Neuronal stem cell (in vitro differentiated cells): ENCODE measurements around the gene CACNA1C.

Experiments
- DNase-seq: peaks from one replicate; pipeline ENCODE4 v3.0.0-alpha.2; 2013; ENCODE audit warnings: low spot score
- H2AFZ ChIP-seq: one replicate; pipeline ENCODE4 v1.6.1; 2013; ENCODE audit warnings: mild to moderate bottlenecking, low read length, inconsistent platforms
- H2AK5ac ChIP-seq: 2 replicates; pipeline ENCODE4 v1.6.1; 2013; ENCODE audit warnings: low read depth, mild to moderate bottlenecking, inconsistent platforms, low read length, moderate library complexity, mixed read lengths
- H2BK120ac ChIP-seq: 2 replicates; pipeline ENCODE4 v1.6.1; 2013; ENCODE audit warnings: low read depth, mild to moderate bottlenecking, inconsistent platforms, low read length, moderate library complexity, mixed read lengths
- H2BK12ac ChIP-seq: one replicate; pipeline ENCODE4 v1.6.1; 2013; ENCODE audit warnings: low read length, inconsistent platforms
- H2BK15ac ChIP-seq: 2 replicates; pipeline ENCODE4 v1.6.1; 2013; ENCODE audit warnings: mild to moderate bottlenecking, low read length, inconsistent platforms, mixed read lengths
- H2BK5ac ChIP-seq: one replicate; pipeline ENCODE4 v1.6.1; 2013; ENCODE audit warnings: inconsistent platforms, mild to moderate bottlenecking, low read length, moderate library complexity
- H3K14ac ChIP-seq: one replicate; pipeline ENCODE4 v1.6.1; 2013; ENCODE audit warnings: low read length, inconsistent platforms
- H3K18ac ChIP-seq: 2 replicates; pipeline ENCODE4 v1.6.1; 2013; ENCODE audit warnings: low read length, inconsistent platforms
- H3K23ac ChIP-seq: 2 replicates; pipeline ENCODE4 v1.6.1; 2013; ENCODE audit warnings: low read depth, mild to moderate bottlenecking, mixed read lengths, low read length, inconsistent platforms; ENCODE audit not compliant: poor library complexity
- H3K27ac ChIP-seq: replicated peaks from 3 replicates; pipeline ENCODE4 v1.5.1; 2013; ENCODE audit warnings: low read length, inconsistent platforms
- H3K27me3 ChIP-seq, 3 experiments: 2 replicates each; pipeline ENCODE4 v1.6.1; 2013; ENCODE audit warnings: low read length in 3 of 3, mild to moderate bottlenecking in 2 of 3, inconsistent platforms in 1 of 3, low read depth in 1 of 3, mixed read lengths in 1 of 3, moderate library complexity in 1 of 3; ENCODE audit not compliant: control insufficient read depth in 3 of 3, insufficient read depth in 3 of 3
- H3K36me3 ChIP-seq, 2 donors: replicated peaks in 1 of 2; 2 replicates each; pipeline ENCODE4 v1.6.1; 2013; ENCODE audit warnings: low read length in 2 of 2; ENCODE audit not compliant: control insufficient read depth in 2 of 2, insufficient read depth in 2 of 2
- H3K4ac ChIP-seq: 2 replicates; pipeline ENCODE4 v1.6.1; 2013; ENCODE audit warnings: inconsistent platforms, mild to moderate bottlenecking, low read length, moderate library complexity
- H3K4me1 ChIP-seq, 2 donors: 1 replicate in 1 of 2; 2 replicates in 1 of 2; pipeline ENCODE4 v1.6.1; 2013; ENCODE audit warnings: low read length in 2 of 2, low read depth in 1 of 2; ENCODE audit not compliant: control insufficient read depth in 2 of 2, insufficient read depth in 1 of 2
- H3K4me2 ChIP-seq: one replicate; pipeline ENCODE4 v1.6.1; 2013; ENCODE audit warnings: mild to moderate bottlenecking, low read length, inconsistent platforms; ENCODE audit not compliant: insufficient read depth, poor library complexity, severe bottlenecking
- H3K4me3 ChIP-seq, 2 donors: 2 replicates each; pipeline ENCODE4 v1.5.1; 2013; ENCODE audit warnings: low read length in 2 of 2, mild to moderate bottlenecking in 2 of 2, inconsistent platforms in 1 of 2, moderate library complexity in 1 of 2
- H3K79me1 ChIP-seq: one replicate; pipeline ENCODE4 v1.6.1; 2013; ENCODE audit warnings: low read depth, mild to moderate bottlenecking, inconsistent platforms, low read length, moderate library complexity
- H3K9ac ChIP-seq: one replicate; pipeline ENCODE4 v1.6.1; 2013; ENCODE audit warnings: mild to moderate bottlenecking, low read depth, low read length, inconsistent platforms; ENCODE audit not compliant: poor library complexity
- H3K9me3 ChIP-seq, 2 donors: replicated peaks in 1 of 2; 2 replicates each; pipeline versions ENCODE3 to v1.6.1; 2013; ENCODE audit warnings: low read length in 2 of 2, mild to moderate bottlenecking in 2 of 2, inconsistent platforms in 1 of 2, low read depth in 1 of 2, mixed read lengths in 1 of 2, moderate library complexity in 1 of 2; ENCODE audit not compliant: control insufficient read depth in 2 of 2, insufficient read depth in 1 of 2
- H4K8ac ChIP-seq: one replicate; pipeline ENCODE4 v1.6.1; 2013; ENCODE audit warnings: low read depth, mild to moderate bottlenecking, inconsistent platforms, low read length, moderate library complexity
- H4K91ac ChIP-seq: one replicate; pipeline ENCODE4 v1.6.1; 2013; ENCODE audit warnings: low read length, low read depth, mild to moderate bottlenecking, inconsistent platforms; ENCODE audit not compliant: poor library complexity
- WGBS, 2 donors: extraction: QIAGEN DNeasy Blood & Tissue Kit; methylation state at CpG; one replicate each; pipeline ENCODE4 v1.1.7; 2013; ENCODE audit warnings: missing lambda C conversion rate in 2 of 2, mixed read lengths in 1 of 2; ENCODE audit not compliant: insufficient read length in 2 of 2, insufficient replicate concordance in 1 of 2; ENCODE audit errors: extremely low coverage in 2 of 2; 5-methylcytosine and 5-hydroxymethylcytosine counted together

CACNA1C gene

GRCh38 chr12:2057041-2057794 lies 4.4 kb downstream of the CACNA1C start:
- no peak overlapping the region for H3K4me3 ChIP-seq
- WGBS, 2 donors, result no CpG with 5 or more reads among the region's 21 CpGs
- H3K36me3 ChIP-seq, result no peaks in the 10 kb centered on the region
- no peaks in the 10 kb centered on the region for H3K9me3 ChIP-seq
- no peak overlapping the region for H3K18ac ChIP-seq
- no peak overlapping the region for H4K8ac ChIP-seq
- H3K4me2 ChIP-seq, result no peak overlapping the region
- no peak overlapping the region for H2BK120ac ChIP-seq
- H2BK15ac ChIP-seq, result no peak overlapping the region
- H3K27me3 ChIP-seq, result peaks cover 10 to 84% (median 33%) of the 10 kb centered on the region in 3 experiments
- H3K79me1 ChIP-seq, result no peaks in the 10 kb centered on the region
- no peak overlapping the region for H3K14ac ChIP-seq
- H4K91ac ChIP-seq, result no peak overlapping the region
- DNase-seq, result peak; percentile 85
- no peak overlapping the region for H2BK12ac ChIP-seq
- H3K27ac ChIP-seq, result no peak overlapping the region
- H2AK5ac ChIP-seq, result no peak overlapping the region
- peaks cover under 1 to 3% of the 10 kb centered on the region in 2 donors for H3K4me1 ChIP-seq
- H3K4ac ChIP-seq, result no peak overlapping the region
- H3K23ac ChIP-seq, result no peak overlapping the region
- no peak overlapping the region for H2AFZ ChIP-seq
- H2BK5ac ChIP-seq, result no peak overlapping the region
- no peak overlapping the region for H3K9ac ChIP-seq

DNA sequence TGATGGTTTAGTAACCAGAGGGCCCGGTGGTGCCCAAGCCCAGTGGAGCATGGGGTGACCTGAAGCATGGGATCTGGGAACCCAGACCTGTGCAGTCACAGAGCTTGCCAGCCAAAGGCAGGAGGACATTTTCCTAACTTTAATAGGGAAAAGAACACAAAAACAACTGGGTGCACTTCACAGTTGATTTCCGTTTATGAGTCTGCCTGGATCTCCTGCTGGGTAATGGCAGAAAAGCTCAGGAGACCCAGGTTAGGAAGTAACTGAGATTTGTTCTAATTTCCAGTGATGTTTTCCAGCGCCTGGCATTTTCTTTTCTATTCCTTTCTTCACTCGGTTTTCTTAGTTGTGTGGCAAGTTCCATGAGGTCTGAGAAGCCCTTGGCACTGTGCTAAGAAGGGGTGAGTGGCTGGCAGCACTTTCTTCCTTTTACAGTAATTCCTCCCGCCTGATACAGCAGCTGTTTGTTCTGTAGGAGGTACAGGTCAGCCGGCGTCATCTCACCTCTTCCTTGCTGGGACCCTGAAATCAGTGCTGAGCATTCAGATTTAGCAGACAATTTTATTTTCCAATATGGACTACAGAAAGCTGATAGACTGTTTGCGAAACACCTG lies 5.1 kb downstream of the CACNA1C start:
- H3K9me3 ChIP-seq, result no peaks in the 10 kb centered on the region
- H2BK15ac ChIP-seq, result no peak overlapping the region
- H2AK5ac ChIP-seq, result no peak overlapping the region
- no peak overlapping the region for H3K27ac ChIP-seq
- no peak for DNase-seq
- peaks cover 0 to 3% of the 10 kb centered on the region in 2 donors for H3K4me1 ChIP-seq
- no peak overlapping the region for H2BK120ac ChIP-seq
- H2AFZ ChIP-seq, result no peak overlapping the region
- H3K4me2 ChIP-seq, result no peak overlapping the region
- H3K9ac ChIP-seq, result no peak overlapping the region
- WGBS, 2 donors, result no CpG with 5 or more reads among the region's 8 CpGs
- H3K4ac ChIP-seq, result no peak overlapping the region
- no peak overlapping the region for H3K23ac ChIP-seq
- no peak overlapping the region for H2BK5ac ChIP-seq
- H3K36me3 ChIP-seq, result no peaks in the 10 kb centered on the region
- H3K27me3 ChIP-seq, result peaks cover 10 to 88% (median 33%) of the 10 kb centered on the region in 3 experiments
- H3K79me1 ChIP-seq, result no peaks in the 10 kb centered on the region
- no peak overlapping the region for H3K4me3 ChIP-seq
- H3K18ac ChIP-seq, result no peak overlapping the region
- H4K91ac ChIP-seq, result no peak overlapping the region
- no peak overlapping the region for H3K14ac ChIP-seq
- H2BK12ac ChIP-seq, result no peak overlapping the region
- H4K8ac ChIP-seq, result no peak overlapping the region

GRCh38 chr12:2058837-2059236 lies 6.0 kb downstream of the CACNA1C start:
- Histone ChIP-seq H2BK15ac (no peak overlapping the region), H2AK5ac (peak overlapping the region; percentile 62), H3K18ac (no peak overlapping the region), H3K27ac (no peak overlapping the region), H3K23ac (no peak overlapping the region), H4K91ac (no peak overlapping the region), H3K4me3 (no peak overlapping the region), H3K4ac (no peak overlapping the region), H3K36me3 (no peaks in the 10 kb centered on the region), H2BK5ac (no peak overlapping the region), H3K9ac (no peak overlapping the region), H3K4me1 (peaks cover 0 to 3% of the 10 kb centered on the region in 2 donors), H2BK120ac (no peak overlapping the region), H4K8ac (no peak overlapping the region), H3K27me3 (peaks cover 7 to 80% (median 28%) of the 10 kb centered on the region in 3 experiments), H3K4me2 (no peak overlapping the region), H2AFZ (no peak overlapping the region), H3K79me1 (no peaks in the 10 kb centered on the region), H2BK12ac (no peak overlapping the region), H3K14ac (no peak overlapping the region), H3K9me3 (no peaks in the 10 kb centered on the region)
- WGBS, 2 donors, result no CpG with 5 or more reads among the region's 6 CpGs
- no peak for DNase-seq

GRCh38 chr12:2061402-2061801 lies 8.6 kb downstream of the CACNA1C start:
- H3K14ac ChIP-seq, result no peak overlapping the region
- no peak overlapping the region for H2AFZ ChIP-seq
- no peak overlapping the region for H2BK120ac ChIP-seq
- H3K23ac ChIP-seq, result no peak overlapping the region
- H3K36me3 ChIP-seq, result no peaks in the 10 kb centered on the region
- WGBS, 2 donors, result no CpG with 5 or more reads among the region's 6 CpGs
- no peak overlapping the region for H3K4me2 ChIP-seq
- no peak overlapping the region for H2BK12ac ChIP-seq
- H2BK15ac ChIP-seq, result no peak overlapping the region
- H3K79me1 ChIP-seq, result no peaks in the 10 kb centered on the region
- peaks cover 0 to 69% (median 3%) of the 10 kb centered on the region in 3 experiments for H3K27me3 ChIP-seq
- H4K8ac ChIP-seq, result no peak overlapping the region
- no peak overlapping the region for H3K4me3 ChIP-seq
- no peak overlapping the region for H3K9ac ChIP-seq
- H3K4ac ChIP-seq, result peak overlapping the region; percentile 69
- H3K27ac ChIP-seq, result no peak overlapping the region
- H3K4me1 ChIP-seq, result no peaks in the 10 kb centered on the region
- no peak overlapping the region for H4K91ac ChIP-seq
- H3K9me3 ChIP-seq, result no peaks in the 10 kb centered on the region
- H2AK5ac ChIP-seq, result no peak overlapping the region
- H3K18ac ChIP-seq, result no peak overlapping the region
- no peak overlapping the region for H2BK5ac ChIP-seq
- no peak for DNase-seq
